ENCODE results near the gene CYBA. TPM values are rescaled to one million over a fixed set of nuclear protein-coding genes. Genes with fewer than 3 reads are reported as not detected.

The CYBA gene
- total and polyA plus RNA-seq, 2 donors = 200 to 208 TPM

- H3K9me3 ChIP-seq (ENCODE audit: control insufficient read depth in 2 of 2, insufficient read depth in 1 of 2, low read length in 1 of 2) = peaks cover 0 to 5% of the 10 kb centered on the region in 2 donors
- H3K4me3 ChIP-seq (ENCODE audit: low read length in 2 of 2) = no peak overlapping the region
- H3K27me3 ChIP-seq (ENCODE audit: control insufficient read depth in 2 of 2, insufficient read depth in 1 of 2, low read length in 1 of 2) = peaks cover 19 to 64% of the 10 kb centered on the region in 2 donors
- peaks cover 28 to 62% of the 10 kb centered on the region in 2 donors for H3K4me1 ChIP-seq (ENCODE audit: control insufficient read depth in 2 of 2, insufficient read depth in 2 of 2, low read length in 2 of 2)
- H3K36me3 ChIP-seq (ENCODE audit: control insufficient read depth in 2 of 2, insufficient read depth in 2 of 2, low read length in 1 of 2) = no peaks in the 10 kb centered on the region
- H3K27ac ChIP-seq (ENCODE audit: low read depth in 1 of 2, low read length in 1 of 2) = no peak overlapping the region
- 73% methylated on average over 28 of the region's 28 CpGs for WGBS
- DNase-seq (ENCODE audit: low read depth in 6 of 9, low spot score in 9 of 9) = no peak
Observed at GRCh38 chr16:88688013-88688778, 37.3 kb upstream of the CYBA start.

- Histone ChIP-seq H3K4me1 (ENCODE audit: control insufficient read depth in 2 of 2, insufficient read depth in 2 of 2, low read length in 2 of 2) (peaks cover 24 to 56% of the 10 kb centered on the region in 2 donors), H3K9me3 (ENCODE audit: control insufficient read depth in 2 of 2, insufficient read depth in 1 of 2, low read length in 1 of 2) (no peaks in the 10 kb centered on the region), H3K4me3 (ENCODE audit: low read length in 2 of 2) (no peak overlapping the region), H3K36me3 (ENCODE audit: control insufficient read depth in 2 of 2, insufficient read depth in 2 of 2, low read length in 1 of 2) (no peaks in the 10 kb centered on the region), H3K27me3 (ENCODE audit: control insufficient read depth in 2 of 2, insufficient read depth in 1 of 2, low read length in 1 of 2) (peaks cover 19 to 64% of the 10 kb centered on the region in 2 donors), H3K27ac (ENCODE audit: low read depth in 1 of 2, low read length in 1 of 2) (no peak overlapping the region)
- DNase-seq (ENCODE audit: low read depth in 6 of 9, low spot score in 9 of 9) = no peak
- WGBS = 90% methylated on average over 3 of the region's 3 CpGs
Observed at GRCh38 chr16:88687676-88688012, 36.8 kb upstream of the CYBA start.

DNA sequence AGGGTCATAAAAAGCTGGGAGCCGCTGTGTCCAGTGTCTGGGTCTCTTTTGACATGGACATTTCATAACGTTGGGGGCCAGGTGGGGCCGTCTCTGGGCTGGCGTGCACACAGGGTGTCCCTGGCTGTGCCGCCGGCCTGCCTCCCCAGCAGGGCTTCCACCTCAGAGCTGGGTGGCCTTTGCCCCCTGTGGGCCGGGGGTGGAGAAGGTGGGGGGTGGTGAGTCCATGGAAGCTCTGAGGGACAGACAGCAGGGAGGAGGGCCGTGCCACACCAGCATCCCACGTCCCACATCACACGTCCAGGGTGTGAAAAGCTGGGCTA lies 36.4 kb upstream of the CYBA start:
- Histone ChIP-seq H3K4me1 (ENCODE audit: control insufficient read depth in 2 of 2, insufficient read depth in 2 of 2, low read length in 2 of 2) (peaks cover 20 to 54% of the 10 kb centered on the region in 2 donors), H3K27ac (ENCODE audit: low read depth in 1 of 2, low read length in 1 of 2) (no peak overlapping the region), H3K27me3 (ENCODE audit: control insufficient read depth in 2 of 2, insufficient read depth in 1 of 2, low read length in 1 of 2) (peaks cover 19 to 63% of the 10 kb centered on the region in 2 donors), H3K4me3 (ENCODE audit: low read length in 2 of 2) (no peak overlapping the region), H3K9me3 (ENCODE audit: control insufficient read depth in 2 of 2, insufficient read depth in 1 of 2, low read length in 1 of 2) (no peaks in the 10 kb centered on the region), H3K36me3 (ENCODE audit: control insufficient read depth in 2 of 2, insufficient read depth in 2 of 2, low read length in 1 of 2) (no peaks in the 10 kb centered on the region)
- no peak for DNase-seq (ENCODE audit: low read depth in 6 of 9, low spot score in 9 of 9)
- 91% methylated on average over 10 of the region's 10 CpGs for WGBS

DNA sequence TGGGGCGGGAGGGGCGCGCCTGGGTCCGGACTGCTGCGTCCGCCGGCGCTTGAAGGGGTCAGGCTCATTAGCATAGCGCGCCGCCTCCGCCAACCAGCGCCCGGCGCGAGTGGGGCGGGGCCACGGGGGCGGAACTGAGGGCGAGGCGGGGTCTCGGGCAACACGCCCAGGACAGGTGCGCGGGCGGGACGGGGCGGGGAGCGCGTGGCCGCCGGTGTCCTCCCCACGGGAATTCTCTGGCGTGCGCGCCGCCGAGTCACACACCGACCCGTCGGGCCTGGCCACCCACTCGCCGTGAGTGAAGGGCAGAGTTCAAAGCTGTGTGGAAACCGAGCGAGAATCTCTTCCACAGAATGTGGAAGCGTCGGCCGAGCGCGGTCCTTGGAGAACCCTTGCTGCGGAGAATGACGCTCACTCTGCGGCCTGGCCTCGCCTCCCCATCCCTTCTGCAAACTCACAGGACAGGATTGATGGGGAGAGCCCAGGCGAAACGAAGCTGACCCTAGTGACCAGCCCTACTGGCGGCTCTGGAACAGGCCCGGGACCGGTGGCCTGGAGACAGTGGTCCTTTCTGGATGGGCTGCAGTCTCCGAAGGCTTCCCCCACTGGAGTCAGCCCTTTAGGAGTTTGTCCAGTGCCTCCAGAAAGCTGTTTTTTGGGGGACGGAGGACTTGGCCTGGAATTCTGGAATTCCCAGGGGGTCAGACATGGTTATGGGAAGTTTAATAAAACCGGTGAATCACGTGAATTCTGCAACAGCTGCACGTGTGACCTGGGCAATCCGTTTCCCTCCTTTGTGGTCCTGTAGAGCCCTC lies 35.8 kb upstream of the CYBA start, which contains the start of gene SNAI3:
Gene SNAI3, minus strand, starts transcription at position 69 of the 815 bp plus-strand sequence. CDS start 101 bp downstream, outside the sequence.
- peak in 5 of 9 donors; percentile 59 to 88 (median 77) for DNase-seq (ENCODE audit: low read depth in 6 of 9, low spot score in 9 of 9)
- WGBS = 14% methylated on average over 65 of the region's 65 CpGs
- Histone ChIP-seq H3K9me3 (ENCODE audit: control insufficient read depth in 2 of 2, insufficient read depth in 1 of 2, low read length in 1 of 2) (no peaks in the 10 kb centered on the region), H3K27ac (ENCODE audit: low read depth in 1 of 2, low read length in 1 of 2) (peak within 1 kb of the TSS in 1 of 2 donors; percentile 15), H3K36me3 (ENCODE audit: control insufficient read depth in 2 of 2, insufficient read depth in 2 of 2, low read length in 1 of 2) (no peaks in the 10 kb centered on the region), H3K27me3 (ENCODE audit: control insufficient read depth in 2 of 2, insufficient read depth in 1 of 2, low read length in 1 of 2) (peaks cover 19 to 63% of the 10 kb centered on the region in 2 donors), H3K4me3 (ENCODE audit: low read length in 2 of 2) (peak within 1 kb of the TSS; percentile 53 to 58), H3K4me1 (ENCODE audit: control insufficient read depth in 2 of 2, insufficient read depth in 2 of 2, low read length in 2 of 2) (peaks cover 20 to 54% of the 10 kb centered on the region in 2 donors)

DNA sequence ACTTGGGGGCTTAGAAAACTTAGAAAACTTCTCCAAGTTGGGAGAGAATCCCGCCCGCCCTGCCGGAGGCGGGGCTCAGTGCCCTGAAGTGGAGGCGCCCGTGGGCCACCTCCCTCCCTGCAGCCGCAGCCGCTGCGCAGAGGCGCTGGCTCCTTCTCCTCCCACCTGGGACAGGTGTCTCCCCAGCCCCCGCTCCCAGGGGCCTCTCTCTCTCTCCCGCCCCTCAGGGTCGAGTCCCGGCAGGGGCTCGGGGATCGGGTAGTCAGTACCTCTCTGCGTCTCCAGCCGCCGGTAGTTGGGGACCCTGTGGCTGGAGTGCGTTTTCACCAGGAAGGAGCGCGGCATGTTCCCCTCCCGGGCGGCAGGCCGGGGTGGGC lies 35.2 kb upstream of the CYBA start:
- no peaks in the 10 kb centered on the region for H3K9me3 ChIP-seq (ENCODE audit: control insufficient read depth in 2 of 2, insufficient read depth in 1 of 2, low read length in 1 of 2)
- H3K4me1 ChIP-seq (ENCODE audit: control insufficient read depth in 2 of 2, insufficient read depth in 2 of 2, low read length in 2 of 2) = peaks cover 24 to 54% of the 10 kb centered on the region in 2 donors
- H3K27ac ChIP-seq (ENCODE audit: low read depth in 1 of 2, low read length in 1 of 2) = peak overlapping the region in 1 of 2 donors; percentile 15
- WGBS = under 1% methylated on average over 25 of the region's 25 CpGs
- peak in 1 of 9 donors; percentile 26 for DNase-seq (ENCODE audit: low read depth in 6 of 9, low spot score in 9 of 9)
- H3K4me3 ChIP-seq (ENCODE audit: low read length in 2 of 2) = peak overlapping the region; percentile 53 to 58
- H3K36me3 ChIP-seq (ENCODE audit: control insufficient read depth in 2 of 2, insufficient read depth in 2 of 2, low read length in 1 of 2) = no peaks in the 10 kb centered on the region
- peaks cover 19 to 58% of the 10 kb centered on the region in 2 donors for H3K27me3 ChIP-seq (ENCODE audit: control insufficient read depth in 2 of 2, insufficient read depth in 1 of 2, low read length in 1 of 2)

DNA sequence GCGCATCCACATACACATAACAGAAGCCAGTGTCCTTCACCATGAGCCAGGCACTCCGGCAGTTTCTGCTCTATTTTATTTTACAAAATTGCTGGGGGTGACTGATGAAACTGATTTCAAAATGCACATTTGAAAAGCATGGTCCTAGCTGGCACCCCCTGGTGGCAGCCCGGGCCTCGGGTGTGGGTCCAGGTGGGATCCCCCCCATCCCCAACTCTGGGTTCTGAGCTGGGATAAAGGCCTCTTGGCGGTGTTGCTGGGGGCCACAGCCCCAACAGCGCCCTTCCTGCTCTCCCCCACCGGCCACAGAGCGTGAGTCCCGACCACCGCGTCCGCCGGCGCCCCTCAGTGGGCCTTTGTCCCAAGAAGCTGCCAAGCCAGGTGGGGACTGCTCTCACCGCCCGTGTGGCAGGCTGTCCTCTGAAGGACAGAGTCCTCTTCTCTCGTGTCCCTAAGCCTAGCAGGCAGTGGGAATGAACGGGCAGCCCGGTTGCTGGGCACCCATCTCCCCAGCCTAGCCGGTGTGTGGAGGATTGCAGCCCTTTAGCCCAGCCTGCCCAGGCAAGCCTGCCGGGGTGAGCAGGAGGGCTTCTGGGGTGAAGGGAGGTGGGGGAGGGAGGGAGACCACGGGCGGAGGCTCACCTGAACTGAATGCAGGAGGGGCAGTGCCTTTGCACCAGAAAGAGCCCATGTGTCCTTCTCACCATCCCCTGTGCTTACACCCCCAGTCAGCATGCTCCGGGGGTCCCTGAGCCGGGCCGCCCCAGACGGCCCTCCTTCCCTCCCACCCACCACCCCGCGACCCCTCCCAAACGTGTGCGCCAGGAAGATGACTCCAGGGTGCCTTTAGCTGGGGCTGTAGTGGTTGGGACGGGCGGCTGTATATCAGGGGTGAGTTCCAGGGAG lies 34.6 kb upstream of the CYBA start:
- 7% methylated on average over 33 of the region's 33 CpGs for WGBS
- Histone ChIP-seq H3K4me3 (ENCODE audit: low read length in 2 of 2) (peak overlapping the region; percentile 53 to 58), H3K27ac (ENCODE audit: low read depth in 1 of 2, low read length in 1 of 2) (peak overlapping the region in 1 of 2 donors; percentile 15), H3K36me3 (ENCODE audit: control insufficient read depth in 2 of 2, insufficient read depth in 2 of 2, low read length in 1 of 2) (no peaks in the 10 kb centered on the region), H3K4me1 (ENCODE audit: control insufficient read depth in 2 of 2, insufficient read depth in 2 of 2, low read length in 2 of 2) (peaks cover 25 to 53% of the 10 kb centered on the region in 2 donors), H3K27me3 (ENCODE audit: control insufficient read depth in 2 of 2, insufficient read depth in 1 of 2, low read length in 1 of 2) (peaks cover 19 to 53% of the 10 kb centered on the region in 2 donors), H3K9me3 (ENCODE audit: control insufficient read depth in 2 of 2, insufficient read depth in 1 of 2, low read length in 1 of 2) (no peaks in the 10 kb centered on the region)
- DNase-seq (ENCODE audit: low read depth in 6 of 9, low spot score in 9 of 9) = peak in 2 of 9 donors; percentile 30 to 39

GRCh38 chr16:88684569-88685155 lies 33.8 kb upstream of the CYBA start:
- 93% methylated on average over 15 of the region's 15 CpGs for WGBS
- no peak for DNase-seq (ENCODE audit: low read depth in 6 of 9, low spot score in 9 of 9)
- Histone ChIP-seq H3K27ac (ENCODE audit: low read depth in 1 of 2, low read length in 1 of 2) (peak overlapping the region in 1 of 2 donors; percentile 19), H3K27me3 (ENCODE audit: control insufficient read depth in 2 of 2, insufficient read depth in 1 of 2, low read length in 1 of 2) (peaks cover 19 to 53% of the 10 kb centered on the region in 2 donors), H3K9me3 (ENCODE audit: control insufficient read depth in 2 of 2, insufficient read depth in 1 of 2, low read length in 1 of 2) (no peaks in the 10 kb centered on the region), H3K4me1 (ENCODE audit: control insufficient read depth in 2 of 2, insufficient read depth in 2 of 2, low read length in 2 of 2) (peaks cover 25 to 53% of the 10 kb centered on the region in 2 donors), H3K36me3 (ENCODE audit: control insufficient read depth in 2 of 2, insufficient read depth in 2 of 2, low read length in 1 of 2) (no peaks in the 10 kb centered on the region), H3K4me3 (ENCODE audit: low read length in 2 of 2) (no peak overlapping the region)

DNA sequence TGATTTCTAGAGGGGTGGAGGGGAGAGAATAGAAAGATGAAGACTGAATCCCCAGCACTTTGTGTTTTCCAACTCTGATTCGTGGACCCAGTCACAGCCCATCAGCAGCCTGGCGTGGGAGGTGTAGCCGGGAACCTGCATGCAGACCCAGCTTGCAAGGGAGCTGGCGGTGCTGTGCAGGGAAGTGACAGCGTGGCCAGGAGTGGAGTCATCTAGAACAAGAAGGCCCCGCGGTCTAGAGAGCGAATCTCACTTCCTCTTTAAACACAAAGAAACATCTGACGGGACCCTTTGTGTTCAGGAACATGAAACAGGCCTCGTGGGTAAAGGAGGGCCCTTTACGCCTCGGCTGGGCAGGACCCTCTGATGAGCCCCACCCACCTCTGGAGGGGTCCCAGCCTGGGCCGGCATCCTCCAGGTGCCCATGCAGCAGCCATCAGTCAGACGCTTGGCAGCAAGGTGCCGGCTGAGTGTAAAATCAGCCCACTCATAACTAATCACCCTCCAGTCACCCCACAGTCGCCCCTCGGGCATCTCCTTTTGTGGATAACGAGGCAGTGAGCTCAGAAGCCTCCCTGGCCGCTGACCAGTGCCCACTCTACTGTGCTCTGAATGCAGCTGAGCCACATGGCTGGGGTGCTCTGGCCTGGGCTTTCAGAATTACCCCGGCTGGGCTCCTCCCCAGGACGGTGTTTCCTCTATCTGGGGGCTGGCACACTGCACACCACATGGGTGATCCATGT lies 31.0 kb upstream of the CYBA start:
- H3K4me3 ChIP-seq (ENCODE audit: low read length in 2 of 2) = no peak overlapping the region
- DNase-seq (ENCODE audit: low read depth in 6 of 9, low spot score in 9 of 9) = peak in 2 of 9 donors; percentile 63 to 83
- H3K27ac ChIP-seq (ENCODE audit: low read depth in 1 of 2, low read length in 1 of 2) = peak overlapping the region; percentile 73 to 87
- peaks cover 25 to 42% of the 10 kb centered on the region in 2 donors for H3K4me1 ChIP-seq (ENCODE audit: control insufficient read depth in 2 of 2, insufficient read depth in 2 of 2, low read length in 2 of 2)
- WGBS = 26% methylated on average over 21 of the region's 21 CpGs
- H3K9me3 ChIP-seq (ENCODE audit: control insufficient read depth in 2 of 2, insufficient read depth in 1 of 2, low read length in 1 of 2) = peaks cover 0 to 2% of the 10 kb centered on the region in 2 donors
- peaks cover 15 to 36% of the 10 kb centered on the region in 2 donors for H3K27me3 ChIP-seq (ENCODE audit: control insufficient read depth in 2 of 2, insufficient read depth in 1 of 2, low read length in 1 of 2)
- H3K36me3 ChIP-seq (ENCODE audit: control insufficient read depth in 2 of 2, insufficient read depth in 2 of 2, low read length in 1 of 2) = no peaks in the 10 kb centered on the region
